ENCODE measurements around the gene PPP1CA. TPM values are rescaled to one million over a fixed set of nuclear protein-coding genes. Genes with fewer than 3 reads are reported as not detected.

The PPP1CA gene
- total RNA-seq, 1 donor from 2014 or later, result 134 TPM

- Histone ChIP-seq H3K27ac (no peak overlapping the region), H3K27me3 (no peaks in the 10 kb centered on the region), H3K9me3 (no peaks in the 10 kb centered on the region), H3K36me3 (no peaks in the 10 kb centered on the region), H3K4me1 (peaks cover 16% of the 10 kb centered on the region), H3K4me3 (no peak overlapping the region)
- DNase-seq, result no peak
- intact Hi-C loops (cut with DNase I), result no loop called here
- ATAC-seq, result no peak
- no peak for TF ChIP-seq CTCF (IDR thresholded peaks at IDR 0.05)
Observed at GRCh38 chr11:67410369-67410831, 8.7 kb upstream of the PPP1CA start.

GRCh38 chr11:67409781-67410368 is 8.2 kb upstream of the PPP1CA start:
- peak overlapping the region; percentile 65 for H3K27ac ChIP-seq
- no peaks in the 10 kb centered on the region for H3K36me3 ChIP-seq
- peaks cover 11% of the 10 kb centered on the region for H3K4me1 ChIP-seq
- H3K27me3 ChIP-seq, result no peaks in the 10 kb centered on the region
- intact Hi-C loops (cut with DNase I), result loop anchor here (10.0 kb wide), 1 partner anchor 95 kb away; the partner anchor contains the start of genes CDK2AP2 and PITPNM1
- DNase-seq (no peak), ATAC-seq (peak; percentile 44)
- H3K9me3 ChIP-seq, result no peaks in the 10 kb centered on the region
- peak overlapping the region; percentile 16 for H3K4me3 ChIP-seq
- no peak for TF ChIP-seq CTCF (IDR thresholded peaks at IDR 0.05)

GRCh38 chr11:67409261-67409666 is 7.6 kb upstream of the PPP1CA start:
- no peak for TF ChIP-seq CTCF (IDR thresholded peaks at IDR 0.05)
- ATAC-seq (peak; percentile 2), DNase-seq (no peak)
- H3K4me1 ChIP-seq, result peaks cover 10% of the 10 kb centered on the region
- intact Hi-C loops (cut with DNase I), result loop anchor here (10.0 kb wide), 1 partner anchor 96 kb away; the partner anchor contains the start of genes CDK2AP2 and PITPNM1
- H3K36me3 ChIP-seq, result no peaks in the 10 kb centered on the region
- H3K27me3 ChIP-seq, result no peaks in the 10 kb centered on the region
- no peaks in the 10 kb centered on the region for H3K9me3 ChIP-seq
- peak overlapping the region; percentile 65 for H3K27ac ChIP-seq
- H3K4me3 ChIP-seq, result peak overlapping the region; percentile 16

- peaks cover 10% of the 10 kb centered on the region for H3K4me1 ChIP-seq
- intact Hi-C loops (cut with DNase I), result loop anchor here (10.0 kb wide), 1 partner anchor 96 kb away; the partner anchor contains the start of genes CDK2AP2 and PITPNM1
- H3K4me3 ChIP-seq, result no peak overlapping the region
- DNase-seq (no peak), ATAC-seq (no peak)
- H3K36me3 ChIP-seq, result no peaks in the 10 kb centered on the region
- no peaks in the 10 kb centered on the region for H3K27me3 ChIP-seq
- no peaks in the 10 kb centered on the region for H3K9me3 ChIP-seq
- no peak for TF ChIP-seq CTCF (IDR thresholded peaks at IDR 0.05)
- peak overlapping the region; percentile 30 for H3K27ac ChIP-seq
Observed at GRCh38 chr11:67408437-67409200, 7.0 kb upstream of the PPP1CA start.

- Histone ChIP-seq H3K4me1 (peaks cover 18% of the 10 kb centered on the region), H3K27me3 (no peaks in the 10 kb centered on the region), H3K27ac (peak overlapping the region; percentile 30), H3K9me3 (no peaks in the 10 kb centered on the region), H3K36me3 (no peaks in the 10 kb centered on the region), H3K4me3 (no peak overlapping the region)
- intact Hi-C loops (cut with DNase I), result loop anchor here (10.0 kb wide), 1 partner anchor 97 kb away; the partner anchor contains the start of genes CDK2AP2 and PITPNM1
- DNase-seq, result no peak
- no peak for TF ChIP-seq CTCF (IDR thresholded peaks at IDR 0.05)
- no peak for ATAC-seq
Observed at GRCh38 chr11:67407688-67408163, 6.1 kb upstream of the PPP1CA start.
